Skeletal muscle tissue (tissue), 4 donors: ENCODE results near the gene AEN. TPM values are rescaled to one million over a fixed set of nuclear protein-coding genes. Genes with fewer than 3 reads are reported as not detected.

ENCODE experiments used
- H3K27ac ChIP-seq: one replicate; pipeline ENCODE4 v1.7.0; 2013; ENCODE audit warnings: mild to moderate bottlenecking, low read depth, low read length, inconsistent platforms
- H3K27me3 ChIP-seq, 3 donors: one replicate each; pipeline ENCODE4 v1.7.0; 2013; ENCODE audit warnings: low read length in 3 of 3; ENCODE audit not compliant: control insufficient read depth in 3 of 3, insufficient read depth in 3 of 3
- H3K36me3 ChIP-seq, 3 donors: one replicate each; pipeline ENCODE4 v1.7.0; 2013; ENCODE audit warnings: low read length in 3 of 3; ENCODE audit not compliant: control insufficient read depth in 3 of 3, insufficient read depth in 3 of 3
- H3K4me1 ChIP-seq, 3 donors: one replicate each; pipeline ENCODE4 v1.7.0; 2013; ENCODE audit warnings: low read length in 3 of 3, mild to moderate bottlenecking in 3 of 3; ENCODE audit not compliant: control insufficient read depth in 3 of 3, insufficient read depth in 3 of 3
- H3K4me3 ChIP-seq, 3 donors: one replicate each; pipeline ENCODE4 v1.7.0; 2013; ENCODE audit warnings: low read length in 3 of 3
- H3K9ac ChIP-seq, 3 donors: one replicate each; pipeline ENCODE4 v1.7.0; 2013; ENCODE audit warnings: low read length in 3 of 3, mild to moderate bottlenecking in 3 of 3, moderate library complexity in 2 of 3, low read depth in 1 of 3
- H3K9me3 ChIP-seq, 3 donors: one replicate each; pipeline ENCODE4 v1.7.0; 2013; ENCODE audit warnings: low read length in 3 of 3; ENCODE audit not compliant: control insufficient read depth in 3 of 3
- total RNA-seq: library from RNA; depleted of rRNA; stranded (reverse); fragments of >200 nt; gene quantifications from one replicate; pipeline ENCODE4 v1.2.3, GENCODE V29; 2014
- donor health status: Osteomylitis.

AEN gene
- total RNA-seq, 1 donor from 2014 or later, result 5.2 TPM

DNA sequence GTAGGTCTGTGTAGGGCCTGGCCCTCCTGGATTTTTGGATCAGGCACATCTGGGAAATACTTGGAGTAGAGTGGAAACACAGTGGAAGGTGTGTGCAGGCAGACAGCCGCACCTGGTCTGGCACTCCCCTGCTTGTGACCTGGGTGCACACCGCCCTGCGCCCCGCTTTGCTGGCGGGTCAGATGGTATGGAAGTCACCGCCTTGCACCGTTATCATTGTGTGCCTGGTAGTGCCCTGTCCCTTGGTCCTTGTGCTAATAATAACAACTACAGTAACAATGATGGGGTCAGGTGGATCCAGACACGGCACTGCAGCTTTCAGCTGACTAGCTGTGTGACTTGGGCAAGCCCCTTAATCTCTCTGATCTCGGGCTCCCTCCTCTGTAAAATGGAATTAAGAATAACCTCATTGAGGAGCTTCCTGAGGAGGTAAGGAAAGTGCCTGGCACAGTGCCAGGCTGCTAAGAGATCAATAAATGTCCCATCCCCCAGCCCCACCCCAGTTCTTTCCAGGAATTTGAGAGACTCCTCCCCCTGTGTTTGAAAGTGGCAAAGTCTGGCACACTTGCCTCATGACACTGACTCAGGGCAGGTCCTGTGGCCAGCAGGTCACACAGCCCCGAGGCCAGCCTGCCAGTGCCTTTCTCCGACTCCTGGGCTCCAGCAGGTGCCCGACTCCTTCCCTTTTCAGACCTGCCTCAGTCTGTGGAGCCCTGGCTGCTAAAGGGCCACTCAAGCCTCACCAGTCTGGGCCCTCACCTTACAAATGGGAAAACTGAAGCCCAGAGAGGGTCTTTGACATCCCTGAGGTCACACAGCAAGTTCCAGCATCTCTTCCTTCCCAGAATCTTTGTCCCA lies 27.4 kb downstream of the AEN start:
- no peak overlapping the region for H3K27ac ChIP-seq
- no peaks in the 10 kb centered on the region for H3K9me3 ChIP-seq

DNA sequence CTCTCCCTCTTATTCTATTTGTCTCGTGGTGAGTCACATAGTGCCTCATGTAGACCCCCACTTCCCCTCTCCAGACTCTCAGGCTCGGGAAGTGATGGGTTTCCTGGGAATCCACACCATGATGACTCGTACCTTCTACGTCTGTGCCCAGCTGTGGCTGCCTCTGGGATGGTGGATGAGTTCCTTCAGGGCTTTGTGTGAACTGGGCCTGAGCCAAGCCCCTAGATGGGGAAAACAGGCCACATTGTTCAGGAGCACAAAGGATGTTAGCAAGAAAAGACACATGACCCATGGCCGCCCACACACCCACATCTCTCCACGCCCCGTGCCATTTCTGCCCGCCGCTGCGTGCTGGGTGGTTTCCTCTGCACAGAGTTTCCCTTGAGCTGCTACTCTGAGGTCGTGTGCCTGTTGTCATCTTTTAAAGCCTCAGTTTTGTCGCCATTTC lies 28.2 kb downstream of the AEN start:
- H3K9ac ChIP-seq, result no peak overlapping the region
- no peak overlapping the region for H3K4me3 ChIP-seq
- no peaks in the 10 kb centered on the region for H3K27me3 ChIP-seq
- H3K27ac ChIP-seq, result no peak overlapping the region
- peaks cover 0 to 13% (median 12%) of the 10 kb centered on the region in 3 donors for H3K4me1 ChIP-seq
- no peaks in the 10 kb centered on the region for H3K36me3 ChIP-seq
- H3K9me3 ChIP-seq, result no peaks in the 10 kb centered on the region

More for the DNA sequence above, 27.4 kb downstream of the AEN start:
- Histone ChIP-seq H3K36me3 (no peaks in the 10 kb centered on the region), H3K4me3 (no peak overlapping the region), H3K4me1 (peaks cover 0 to 13% (median 12%) of the 10 kb centered on the region in 3 donors), H3K27me3 (no peaks in the 10 kb centered on the region), H3K9ac (no peak overlapping the region)

DNA sequence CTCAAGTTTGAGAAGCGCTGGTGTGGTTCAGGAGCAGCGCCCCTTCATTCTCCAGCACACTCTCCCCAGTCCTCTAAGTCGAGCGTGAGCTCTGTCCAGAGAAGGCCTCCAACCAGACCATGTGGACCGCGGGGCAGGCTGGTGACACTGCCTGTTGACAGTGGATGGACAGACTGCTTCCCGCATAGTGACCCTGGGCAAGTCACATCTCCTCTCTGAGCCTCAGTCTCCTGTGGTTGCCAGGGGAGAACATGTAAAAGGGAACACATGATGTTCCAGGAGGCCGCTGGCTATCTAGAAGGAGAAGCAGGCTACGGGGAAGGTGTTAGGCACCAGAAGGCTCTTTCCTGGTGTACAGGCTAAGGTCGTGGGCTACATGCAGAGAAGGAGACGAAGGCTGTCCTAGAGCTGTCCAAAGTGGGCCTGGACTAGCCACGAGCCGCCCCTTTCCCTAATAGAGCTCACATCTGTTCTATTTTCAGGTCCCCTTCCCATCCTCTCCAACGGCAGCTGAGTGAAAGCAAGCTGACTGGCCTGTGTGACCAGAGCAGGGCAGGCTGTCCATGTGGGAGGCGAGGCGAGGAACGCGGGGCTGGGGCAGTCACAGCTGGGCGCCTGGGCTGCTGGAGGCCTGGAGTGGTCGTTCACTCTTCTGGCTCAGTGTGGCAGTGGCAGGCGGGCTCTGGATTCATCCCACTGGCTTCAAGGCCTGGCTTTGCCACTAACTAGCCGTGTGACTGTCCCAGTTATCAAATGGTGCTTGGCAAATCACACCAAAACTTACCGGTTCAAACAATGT lies 28.8 kb downstream of the AEN start:
- Histone ChIP-seq H3K4me1 (peaks cover 0 to 13% (median 12%) of the 10 kb centered on the region in 3 donors), H3K9ac (no peak overlapping the region), H3K4me3 (no peak overlapping the region), H3K27me3 (no peaks in the 10 kb centered on the region), H3K27ac (no peak overlapping the region), H3K9me3 (no peaks in the 10 kb centered on the region), H3K36me3 (no peaks in the 10 kb centered on the region)

- H3K27ac ChIP-seq, result no peak overlapping the region
- no peaks in the 10 kb centered on the region for H3K9me3 ChIP-seq
- H3K4me3 ChIP-seq, result no peak overlapping the region
- no peaks in the 10 kb centered on the region for H3K36me3 ChIP-seq
- peaks cover 0 to 13% (median 12%) of the 10 kb centered on the region in 3 donors for H3K4me1 ChIP-seq
- H3K9ac ChIP-seq, result no peak overlapping the region
- no peaks in the 10 kb centered on the region for H3K27me3 ChIP-seq
Observed at GRCh38 chr15:88650556-88650955, 29.4 kb downstream of the AEN start.

GRCh38 chr15:88651136-88651732 lies 30.1 kb downstream of the AEN start:
- Histone ChIP-seq H3K9ac (no peak overlapping the region), H3K4me1 (peaks cover 0 to 13% (median 12%) of the 10 kb centered on the region in 3 donors), H3K4me3 (no peak overlapping the region), H3K27me3 (no peaks in the 10 kb centered on the region), H3K9me3 (no peaks in the 10 kb centered on the region), H3K27ac (no peak overlapping the region), H3K36me3 (no peaks in the 10 kb centered on the region)

DNA sequence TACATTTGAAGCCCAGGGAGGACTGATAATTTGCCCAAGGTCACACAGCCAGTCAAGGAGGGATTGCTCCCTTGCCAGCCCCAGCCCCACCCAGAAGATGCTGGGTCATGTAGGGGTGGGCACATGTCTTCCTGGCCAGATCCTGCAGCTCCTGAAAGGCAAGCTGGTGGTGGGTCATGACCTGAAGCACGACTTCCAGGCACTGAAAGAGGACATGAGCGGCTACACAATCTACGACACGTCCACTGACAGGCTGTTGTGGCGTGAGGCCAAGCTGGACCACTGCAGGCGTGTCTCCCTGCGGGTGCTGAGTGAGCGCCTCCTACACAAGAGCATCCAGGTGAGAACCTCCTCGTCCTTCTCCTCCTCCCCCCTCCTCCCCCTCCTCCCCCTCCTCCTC lies 30.8 kb downstream of the AEN start:
- no peak overlapping the region for H3K9ac ChIP-seq

GRCh38 chr15:88652456-88653199 lies 31.5 kb downstream of the AEN start:
- Histone ChIP-seq H3K9me3 (no peaks in the 10 kb centered on the region), H3K27me3 (no peaks in the 10 kb centered on the region)

More for the DNA sequence above, 30.8 kb downstream of the AEN start:
- Histone ChIP-seq H3K36me3 (no peaks in the 10 kb centered on the region), H3K27me3 (no peaks in the 10 kb centered on the region), H3K9me3 (no peaks in the 10 kb centered on the region), H3K27ac (no peak overlapping the region), H3K4me3 (no peak overlapping the region), H3K4me1 (peaks cover 0 to 13% (median 12%) of the 10 kb centered on the region in 3 donors)

DNA sequence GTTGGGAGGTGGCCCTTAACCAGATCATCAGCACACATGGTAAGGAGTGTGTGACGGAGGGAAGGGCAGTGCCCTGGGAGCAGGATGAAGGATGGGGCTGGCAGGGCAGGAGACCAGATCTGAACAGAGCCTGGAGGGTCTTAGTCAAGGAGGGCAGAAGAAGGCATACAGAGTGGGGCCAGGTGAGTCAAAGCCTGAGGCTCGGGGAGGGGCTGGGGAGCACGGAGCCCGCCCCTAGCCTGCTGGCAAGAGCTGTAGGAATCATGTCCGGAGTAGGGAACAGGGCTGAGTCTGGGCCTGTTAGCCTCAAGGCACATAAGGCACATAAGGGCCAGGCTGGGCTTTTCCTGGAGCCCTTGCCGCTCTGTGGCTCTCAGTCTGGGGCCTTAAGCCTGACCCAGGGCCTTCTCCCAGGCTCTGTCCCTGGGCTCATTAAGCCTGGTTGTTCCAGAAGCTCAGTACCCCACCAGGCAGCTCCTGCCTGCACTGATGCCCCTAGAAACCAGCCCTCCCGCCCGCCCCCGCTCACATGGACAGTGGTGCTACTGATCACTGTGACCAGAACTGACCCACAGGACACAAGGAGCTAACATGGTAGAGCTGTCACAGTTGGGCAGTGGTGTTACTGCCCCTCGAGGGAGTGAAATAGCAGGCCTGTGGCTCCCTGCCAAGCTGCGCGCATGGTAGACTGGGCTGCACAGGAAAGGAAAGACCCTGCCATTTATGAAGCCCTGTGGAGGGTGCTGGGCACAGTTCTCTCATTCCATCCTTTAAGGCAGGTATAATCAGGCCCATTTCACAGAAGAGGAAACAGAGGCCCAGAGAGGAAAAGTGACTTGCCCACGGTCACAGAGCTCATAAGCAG lies 32.3 kb downstream of the AEN start:
- Histone ChIP-seq H3K4me1 (peaks cover 0 to 9% (median 8%) of the 10 kb centered on the region in 3 donors), H3K27me3 (no peaks in the 10 kb centered on the region)

More at GRCh38 chr15:88652456-88653199, 31.5 kb downstream of the AEN start:
- no peak overlapping the region for H3K27ac ChIP-seq
- no peak overlapping the region for H3K4me3 ChIP-seq
- H3K36me3 ChIP-seq, result no peaks in the 10 kb centered on the region
- H3K4me1 ChIP-seq, result peaks cover 0 to 13% (median 12%) of the 10 kb centered on the region in 3 donors
- H3K9ac ChIP-seq, result no peak overlapping the region

More for the DNA sequence above, 32.3 kb downstream of the AEN start:
- Histone ChIP-seq H3K27ac (no peak overlapping the region), H3K4me3 (no peak overlapping the region), H3K9me3 (no peaks in the 10 kb centered on the region), H3K9ac (no peak overlapping the region), H3K36me3 (no peaks in the 10 kb centered on the region)
